VCaP (cell line): Measurements from ENCODE around the gene MCF2L.
"Not testable (repeated sequence)": the region's sequence is repeated elsewhere in the genome, so short reads cannot be mapped to it uniquely, and the experiment has no call there.

Experiments
- H3K27ac ChIP-seq: fragments of 450-650 bp; 2 replicates; pipeline ENCODE4 v1.5.1; 2017
- TF ChIP-seq, protein P1 (sequence below): fragments of 450-650 bp; conservative IDR thresholded peaks from 2 replicates; pipeline ENCODE4 v1.5.1; 2017; ENCODE audit warnings: mild to moderate bottlenecking, moderate library complexity

The MCF2L gene

GRCh38 chr13:113052971-113053370, 84.0 kb downstream of the MCF2L start:
- TF ChIP-seq, protein P1, sequence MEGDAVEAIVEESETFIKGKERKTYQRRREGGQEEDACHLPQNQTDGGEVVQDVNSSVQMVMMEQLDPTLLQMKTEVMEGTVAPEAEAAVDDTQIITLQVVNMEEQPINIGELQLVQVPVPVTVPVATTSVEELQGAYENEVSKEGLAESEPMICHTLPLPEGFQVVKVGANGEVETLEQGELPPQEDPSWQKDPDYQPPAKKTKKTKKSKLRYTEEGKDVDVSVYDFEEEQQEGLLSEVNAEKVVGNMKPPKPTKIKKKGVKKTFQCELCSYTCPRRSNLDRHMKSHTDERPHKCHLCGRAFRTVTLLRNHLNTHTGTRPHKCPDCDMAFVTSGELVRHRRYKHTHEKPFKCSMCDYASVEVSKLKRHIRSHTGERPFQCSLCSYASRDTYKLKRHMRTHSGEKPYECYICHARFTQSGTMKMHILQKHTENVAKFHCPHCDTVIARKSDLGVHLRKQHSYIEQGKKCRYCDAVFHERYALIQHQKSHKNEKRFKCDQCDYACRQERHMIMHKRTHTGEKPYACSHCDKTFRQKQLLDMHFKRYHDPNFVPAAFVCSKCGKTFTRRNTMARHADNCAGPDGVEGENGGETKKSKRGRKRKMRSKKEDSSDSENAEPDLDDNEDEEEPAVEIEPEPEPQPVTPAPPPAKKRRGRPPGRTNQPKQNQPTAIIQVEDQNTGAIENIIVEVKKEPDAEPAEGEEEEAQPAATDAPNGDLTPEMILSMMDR: no peak
- no peak overlapping the region for H3K27ac ChIP-seq

DNA sequence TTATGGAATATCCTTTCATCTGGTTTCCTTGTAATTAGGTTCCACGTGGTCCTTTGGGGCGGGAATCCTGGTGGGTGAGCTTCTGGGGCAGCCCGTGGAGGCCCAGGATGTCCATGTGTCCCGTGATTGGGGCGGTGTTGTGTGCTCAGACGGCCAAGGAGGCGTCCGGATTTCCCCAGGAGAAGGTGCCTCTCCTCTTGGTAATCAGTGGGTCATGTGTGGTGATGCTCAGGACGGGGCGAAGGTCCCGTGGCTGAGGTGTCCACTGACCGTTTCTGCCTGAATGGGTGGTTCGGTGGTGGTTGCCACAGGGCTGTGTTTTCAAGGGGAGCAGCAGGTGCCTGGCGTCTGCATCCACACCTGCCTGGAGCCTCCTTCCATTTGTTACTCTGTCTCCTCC, 84.4 kb downstream of the MCF2L start:
- TF ChIP-seq, protein P1: no peak
- H3K27ac ChIP-seq: no peak overlapping the region

DNA sequence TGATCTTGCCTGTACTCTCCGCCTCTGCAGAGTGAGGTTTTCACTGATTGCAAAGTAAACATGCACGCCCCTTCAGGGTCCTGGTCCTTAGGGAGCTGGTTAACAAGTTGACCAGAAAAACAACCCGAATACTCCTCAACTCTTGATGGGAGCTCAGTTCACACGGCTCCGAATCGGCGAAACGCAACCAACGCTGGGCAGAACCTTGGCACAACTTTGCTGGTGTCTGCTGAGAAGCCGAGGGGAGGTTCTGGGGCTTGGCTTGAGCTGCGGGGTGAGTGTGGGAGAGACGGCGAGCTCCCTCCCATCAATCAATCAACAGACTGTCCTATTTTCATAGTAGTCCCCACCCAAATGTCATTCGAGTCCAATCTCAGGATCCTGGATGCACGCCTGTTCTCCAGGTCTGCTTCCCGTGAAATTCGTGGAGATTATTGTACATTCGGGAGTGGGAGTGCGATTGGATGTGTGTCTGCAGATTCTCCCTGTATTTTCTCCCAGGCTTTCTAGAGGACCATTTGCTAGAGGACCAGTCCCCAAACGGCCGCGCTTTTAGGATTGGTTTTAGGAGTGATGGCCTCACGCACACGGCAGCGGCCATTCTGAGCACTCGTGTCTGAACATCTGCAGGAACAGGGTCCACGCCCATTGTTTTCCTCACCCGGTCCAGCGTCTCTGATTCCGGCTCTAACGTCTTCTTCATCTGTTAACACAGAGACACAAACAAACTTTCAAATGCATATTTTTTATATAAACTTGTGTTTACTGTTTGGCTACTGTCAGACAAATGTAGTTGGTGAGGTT, 85.0 kb downstream of the MCF2L start:
- TF ChIP-seq, protein P1: no peak
- no peak overlapping the region for H3K27ac ChIP-seq

DNA sequence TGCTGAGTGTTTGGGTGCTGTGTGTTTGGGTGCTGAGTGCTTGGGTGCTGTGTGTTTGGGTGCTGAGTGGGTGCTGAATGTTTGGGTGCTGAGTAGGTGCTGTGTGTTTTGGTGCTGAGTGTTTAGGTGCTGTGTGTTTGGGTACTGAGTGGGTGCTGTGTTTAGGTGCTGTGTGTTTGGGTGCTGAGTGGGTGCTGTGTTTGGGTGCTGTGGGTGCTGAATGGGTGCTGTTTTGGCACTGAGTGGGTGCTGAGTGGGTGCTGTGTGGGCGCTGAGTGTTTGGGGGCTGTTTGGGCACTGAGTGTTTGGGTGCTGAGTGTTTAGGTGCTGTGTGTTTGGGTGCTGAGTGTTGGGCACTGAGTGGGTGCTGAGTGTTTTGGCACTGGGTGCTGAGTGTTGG, 88.1 kb downstream of the MCF2L start:
- TF ChIP-seq, protein P1: no peak
- H3K27ac ChIP-seq: no peak overlapping the region

DNA sequence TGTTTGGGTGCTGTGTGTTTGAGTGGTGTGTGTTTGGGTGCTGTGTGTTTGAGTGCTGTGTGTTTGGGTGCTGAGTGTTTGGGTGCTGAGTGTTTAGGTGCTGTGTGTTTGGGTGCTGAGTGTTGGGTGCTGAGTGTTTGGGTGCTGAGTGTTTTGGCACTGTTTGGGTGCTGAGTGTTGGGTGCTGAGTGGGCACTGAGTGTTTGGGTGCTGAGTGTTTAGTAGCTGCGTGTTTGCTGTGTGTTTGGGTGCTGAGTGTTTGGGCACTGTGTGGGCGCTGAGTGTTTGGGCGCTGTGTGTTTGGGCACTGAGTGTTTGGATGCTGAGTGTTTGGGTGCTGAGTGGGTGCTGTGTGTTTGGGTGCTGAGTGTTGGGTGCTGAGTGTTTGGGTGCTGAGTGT, 88.5 kb downstream of the MCF2L start:
- not testable (repeated sequence) for H3K27ac ChIP-seq

- H3K27ac ChIP-seq: no peak overlapping the region
- TF ChIP-seq, protein P1: no peak
These were observed 89.3 kb downstream of the MCF2L start for GRCh38 chr13:113058129-113058987.

GRCh38 chr13:113058988-113059850, 90.2 kb downstream of the MCF2L start:
- no peak overlapping the region for H3K27ac ChIP-seq
- TF ChIP-seq, protein P1: no peak
